ENCODE data around the gene SMYD3. TPM values are rescaled to one million over a fixed set of nuclear protein-coding genes. Genes with fewer than 3 reads are reported as not detected.

SMYD3 gene
- total RNA-seq, 2 experiments from 2014 or later: 18.1 to 26.8 TPM

DNA sequence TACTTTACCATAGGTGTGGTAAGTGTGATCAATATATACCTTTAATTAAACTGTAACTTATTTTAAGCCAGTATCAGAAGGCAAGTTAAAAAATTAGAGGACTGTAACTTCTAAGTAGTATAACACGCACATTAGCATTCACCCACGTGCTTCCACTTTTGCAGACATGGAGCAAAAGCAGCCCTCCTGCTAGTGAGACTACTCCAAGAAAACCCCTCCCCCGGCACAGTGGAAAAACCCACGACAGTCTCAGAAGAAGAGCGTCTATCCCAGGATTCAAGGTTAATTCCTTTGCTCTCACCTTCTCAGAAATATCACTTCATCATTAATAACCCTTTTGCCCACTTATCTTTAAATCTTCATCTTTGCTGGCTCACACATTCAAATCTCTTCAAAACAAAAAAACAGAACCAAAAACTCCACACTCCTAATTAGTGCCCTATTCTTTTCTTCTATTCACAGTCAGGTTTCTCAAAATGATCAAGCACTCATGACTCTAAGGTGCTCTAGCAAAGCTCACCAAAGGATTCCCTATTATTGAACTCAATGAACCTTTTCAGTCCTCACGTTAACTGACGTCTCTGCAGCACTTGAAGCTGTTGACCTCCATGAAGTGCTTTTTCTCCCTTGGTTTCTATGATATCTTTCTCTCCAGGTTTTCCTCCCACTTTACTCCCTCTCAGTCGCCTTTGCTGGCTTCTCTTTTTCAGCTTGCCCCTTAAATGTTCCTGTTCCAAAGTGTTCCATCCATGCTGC lies 213.5 kb downstream of the SMYD3 start:
- H3K27me3 Mint-ChIP-seq: no peaks in the 10 kb centered on the region
- no peaks in the 10 kb centered on the region for H3K9me3 Mint-ChIP-seq (ENCODE audit: low read depth)
- no peak for ATAC-seq
- CTCF ChIA-PET: interaction anchor here (0.7 kb wide), 1 partner anchor 12 kb away, joined by 3 read pairs; no protein-coding TSS in a partner anchor
- H3K4me3 Mint-ChIP-seq: no peak overlapping the region
- peaks cover 2% of the 10 kb centered on the region for H3K36me3 Mint-ChIP-seq
- no peak for DNase-seq
- H3K27ac Mint-ChIP-seq: no peak overlapping the region
- peaks cover 3% of the 10 kb centered on the region for H3K4me1 Mint-ChIP-seq

DNA sequence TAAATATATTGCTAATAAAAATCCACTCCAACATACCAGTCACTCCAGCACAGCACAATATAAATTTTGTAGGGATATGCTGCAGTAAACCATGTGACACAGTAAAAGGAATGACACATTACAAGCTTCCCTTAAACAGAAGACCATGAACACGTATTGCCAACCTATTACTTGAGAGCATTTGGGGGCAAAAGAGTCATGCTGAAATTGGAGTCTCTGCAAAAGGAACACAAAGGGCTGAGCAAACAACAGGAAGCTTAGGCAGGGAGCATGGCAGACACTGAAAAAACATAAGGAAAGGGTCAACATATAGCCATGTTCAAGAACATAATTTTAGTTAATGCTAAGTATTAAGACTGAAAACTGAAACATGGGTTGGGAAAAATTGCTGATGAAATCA lies 214.5 kb downstream of the SMYD3 start:
- Mint-ChIP-seq H3K4me3 (no peak overlapping the region), H3K27ac (no peak overlapping the region), H3K4me1 (peaks cover 3% of the 10 kb centered on the region), H3K9me3 (ENCODE audit: low read depth) (no peaks in the 10 kb centered on the region), H3K27me3 (no peaks in the 10 kb centered on the region), H3K36me3 (peaks cover 2% of the 10 kb centered on the region)
- CTCF ChIA-PET: no interaction called here
- DNase-seq: no peak
- no peak for ATAC-seq

DNA sequence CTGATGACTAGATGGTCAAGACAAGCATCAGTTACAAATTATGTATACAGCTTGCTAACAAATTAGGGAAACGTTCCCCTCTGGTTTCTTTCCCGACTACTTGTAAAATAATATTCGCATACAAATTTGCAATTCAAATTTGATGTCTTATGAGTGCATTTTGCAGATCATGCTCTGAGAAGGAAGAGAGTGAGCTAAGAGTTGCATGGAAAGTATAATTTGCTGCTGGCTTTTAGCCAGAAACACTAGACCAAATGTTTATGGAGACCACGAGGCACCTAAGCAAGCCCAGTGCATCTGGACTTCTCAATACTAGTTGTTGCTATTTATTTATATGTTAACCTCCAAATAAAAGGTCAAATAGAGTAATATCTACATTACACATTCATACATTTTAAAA lies 216.0 kb downstream of the SMYD3 start:
- H3K27ac Mint-ChIP-seq: no peak overlapping the region

DNA sequence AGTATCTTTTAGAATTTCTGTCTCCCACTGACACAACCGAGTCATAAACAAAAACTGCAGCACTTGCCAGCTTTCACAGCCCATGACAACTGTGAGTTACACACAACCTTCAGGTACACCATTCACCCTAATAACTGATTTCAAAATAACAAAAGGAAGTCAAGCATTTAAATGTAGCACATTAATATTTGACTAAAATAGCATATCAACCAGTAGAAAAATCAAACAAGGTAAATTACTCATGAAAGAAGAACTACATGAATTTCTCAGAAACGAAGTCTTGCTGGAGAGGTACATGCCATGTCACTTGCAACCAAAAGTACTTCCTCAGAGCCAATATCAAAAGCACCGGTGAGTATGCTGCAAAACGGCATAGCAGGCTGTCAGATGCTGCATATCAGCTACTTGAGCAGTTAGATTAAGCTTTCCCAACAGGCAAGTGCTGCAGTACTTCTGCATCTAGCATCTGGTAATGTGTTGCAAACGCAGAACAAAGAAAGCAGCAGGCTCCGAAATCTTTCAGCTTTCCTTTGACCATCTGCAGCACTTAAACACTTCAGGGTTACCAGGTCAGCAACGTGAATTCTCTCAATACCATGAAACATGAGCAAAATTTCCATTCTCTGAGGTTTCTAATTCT lies 223.2 kb downstream of the SMYD3 start:
- no peaks in the 10 kb centered on the region for H3K9me3 Mint-ChIP-seq (ENCODE audit: low read depth)
- DNase-seq (no peak), ATAC-seq (no peak)
- no peaks in the 10 kb centered on the region for H3K4me1 Mint-ChIP-seq
- no peak overlapping the region for H3K27ac Mint-ChIP-seq
- H3K27me3 Mint-ChIP-seq: no peaks in the 10 kb centered on the region
- H3K36me3 Mint-ChIP-seq: no peaks in the 10 kb centered on the region
- CTCF ChIA-PET: interaction anchor here (0.5 to 1.1 kb wide), 2 partner anchors 9 to 421 kb away, joined by 3 to 4 read pairs; no protein-coding TSS in a partner anchor
- H3K4me3 Mint-ChIP-seq: no peak overlapping the region

More for the DNA sequence above, 216.0 kb downstream of the SMYD3 start:
- Mint-ChIP-seq H3K36me3 (no peaks in the 10 kb centered on the region), H3K27me3 (no peaks in the 10 kb centered on the region), H3K4me3 (no peak overlapping the region), H3K4me1 (peaks cover 2% of the 10 kb centered on the region), H3K9me3 (ENCODE audit: low read depth) (no peaks in the 10 kb centered on the region)
- DNase-seq: no peak
- no peak for ATAC-seq
- CTCF ChIA-PET: no interaction called here

DNA sequence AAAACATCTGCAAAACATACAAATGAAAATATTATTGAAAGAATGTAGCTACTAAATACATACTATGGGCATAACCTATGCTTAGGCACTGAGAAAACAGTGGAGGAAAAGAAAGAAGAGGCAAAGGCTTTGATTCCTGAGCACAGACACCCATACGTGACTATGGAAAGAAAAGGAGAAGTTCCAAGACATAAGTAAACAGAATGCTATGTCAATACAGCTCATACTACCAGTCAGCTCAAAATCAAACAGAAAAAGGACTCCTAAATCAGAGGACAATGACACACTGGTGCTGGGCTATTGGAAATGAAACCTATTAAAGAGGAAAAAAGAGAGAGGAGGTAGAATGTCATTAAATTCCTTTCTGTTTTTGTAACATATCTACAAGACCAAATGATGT lies 225.4 kb downstream of the SMYD3 start:
- H3K4me3 Mint-ChIP-seq: no peak overlapping the region
- ATAC-seq (no peak), DNase-seq (no peak)
- no peak overlapping the region for H3K27ac Mint-ChIP-seq
- H3K27me3 Mint-ChIP-seq: no peaks in the 10 kb centered on the region
- CTCF ChIA-PET: no interaction called here
- no peaks in the 10 kb centered on the region for H3K4me1 Mint-ChIP-seq
- no peaks in the 10 kb centered on the region for H3K36me3 Mint-ChIP-seq
- no peaks in the 10 kb centered on the region for H3K9me3 Mint-ChIP-seq (ENCODE audit: low read depth)

DNA sequence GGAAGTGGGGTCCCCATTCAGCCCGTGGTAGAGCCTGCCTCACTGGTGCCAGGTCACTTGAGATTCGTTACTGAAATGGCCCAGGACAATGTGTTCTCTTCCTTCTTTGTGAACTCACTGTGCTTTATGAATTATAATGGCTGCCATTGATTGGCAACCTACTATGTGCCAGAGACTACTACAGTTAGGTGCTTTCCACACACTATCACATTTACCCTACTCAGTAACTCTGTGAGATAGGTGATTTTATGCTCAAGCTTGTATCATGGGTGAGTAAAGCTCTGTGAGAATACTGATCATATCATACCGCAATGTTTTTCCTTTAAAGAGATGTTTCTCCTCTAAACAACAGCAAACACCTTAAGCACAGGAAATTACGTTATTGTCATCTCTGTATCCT lies 225.9 kb downstream of the SMYD3 start:
- Mint-ChIP-seq H3K4me3 (no peak overlapping the region), H3K4me1 (no peaks in the 10 kb centered on the region), H3K27me3 (no peaks in the 10 kb centered on the region), H3K36me3 (no peaks in the 10 kb centered on the region), H3K27ac (no peak overlapping the region), H3K9me3 (ENCODE audit: low read depth) (no peaks in the 10 kb centered on the region)
- CTCF ChIA-PET: no interaction called here
- DNase-seq (no peak), ATAC-seq (no peak)

DNA sequence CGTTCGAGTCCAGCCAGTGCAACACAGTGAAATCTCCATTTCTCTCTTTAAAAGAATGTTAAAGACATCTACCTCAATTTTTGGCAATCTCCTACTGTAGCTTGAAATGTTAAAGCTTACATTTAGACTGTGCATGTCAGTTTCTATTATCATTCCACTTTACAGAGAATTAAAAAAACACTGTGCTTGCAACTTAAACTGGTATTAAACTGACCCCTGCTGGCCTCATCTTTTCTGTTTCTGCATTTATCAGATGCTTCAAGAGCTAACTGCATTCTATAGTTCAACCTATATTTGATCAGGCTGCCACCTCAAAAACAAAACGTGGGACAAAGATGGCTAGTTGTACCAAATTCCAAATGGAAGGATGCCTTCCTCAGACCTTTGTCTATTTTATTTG lies 226.5 kb downstream of the SMYD3 start:
- DNase-seq (no peak), ATAC-seq (no peak)
- CTCF ChIA-PET: interaction anchor here (0.9 to 1.0 kb wide), 2 partner anchors 72 to 171 kb away, joined by 3 read pairs; no protein-coding TSS in a partner anchor
- no peaks in the 10 kb centered on the region for H3K36me3 Mint-ChIP-seq
- no peaks in the 10 kb centered on the region for H3K27me3 Mint-ChIP-seq
- H3K4me3 Mint-ChIP-seq: no peak overlapping the region
- no peak overlapping the region for H3K27ac Mint-ChIP-seq
- H3K4me1 Mint-ChIP-seq: no peaks in the 10 kb centered on the region
- H3K9me3 Mint-ChIP-seq (ENCODE audit: low read depth): no peaks in the 10 kb centered on the region

DNA sequence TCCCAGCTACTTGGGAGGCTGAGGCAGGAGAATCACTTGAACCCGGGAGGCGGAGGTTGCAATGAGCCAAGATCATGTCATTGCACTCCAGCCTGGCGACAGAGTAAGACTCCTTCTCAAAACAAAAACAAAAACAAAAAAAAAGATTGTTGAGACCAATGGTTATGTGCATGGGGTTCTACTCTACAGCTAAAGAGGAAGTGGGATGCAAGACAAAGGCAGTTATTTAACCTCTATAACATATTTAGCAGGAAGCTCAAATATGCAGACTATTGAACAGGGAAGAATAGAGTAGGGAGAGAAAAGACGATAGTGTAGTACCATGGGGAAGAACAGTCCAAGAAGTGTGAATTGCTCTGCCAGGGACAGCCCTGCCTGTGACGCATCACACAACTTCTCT lies 227.7 kb downstream of the SMYD3 start:
- no peak overlapping the region for H3K4me3 Mint-ChIP-seq
- CTCF ChIA-PET: interaction anchor here (0.6 kb wide), 1 partner anchor 31 kb away, joined by 4 read pairs; no protein-coding TSS in a partner anchor
- H3K27ac Mint-ChIP-seq: no peak overlapping the region
- DNase-seq (no peak), ATAC-seq (no peak)
- H3K9me3 Mint-ChIP-seq (ENCODE audit: low read depth): no peaks in the 10 kb centered on the region
- H3K27me3 Mint-ChIP-seq: no peaks in the 10 kb centered on the region
- no peaks in the 10 kb centered on the region for H3K4me1 Mint-ChIP-seq
- H3K36me3 Mint-ChIP-seq: no peaks in the 10 kb centered on the region

DNA sequence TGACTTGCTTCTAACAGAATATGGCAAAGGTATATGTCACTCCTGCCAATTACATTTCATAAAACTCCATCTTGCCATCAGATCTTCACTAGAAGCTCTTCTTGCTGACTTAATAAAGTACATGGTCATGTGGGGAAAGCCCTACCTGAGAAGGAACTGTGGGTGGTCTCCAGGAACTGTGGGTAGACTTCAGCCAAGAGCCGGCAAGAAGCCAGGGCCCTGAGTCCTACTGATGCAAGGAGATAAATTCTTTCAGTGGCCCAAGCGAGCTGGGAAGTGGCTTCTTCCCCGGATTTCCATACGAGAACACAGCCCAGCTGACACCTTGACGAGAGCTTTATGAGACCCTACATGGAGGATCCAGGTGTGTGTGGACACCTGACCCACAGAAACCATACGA lies 228.7 kb downstream of the SMYD3 start:
- peaks cover 2% of the 10 kb centered on the region for H3K36me3 Mint-ChIP-seq
- CTCF ChIA-PET: no interaction called here
- no peaks in the 10 kb centered on the region for H3K9me3 Mint-ChIP-seq (ENCODE audit: low read depth)
- no peaks in the 10 kb centered on the region for H3K4me1 Mint-ChIP-seq
- no peaks in the 10 kb centered on the region for H3K27me3 Mint-ChIP-seq
- H3K4me3 Mint-ChIP-seq: no peak overlapping the region
- no peak overlapping the region for H3K27ac Mint-ChIP-seq
- DNase-seq: no peak
- no peak for ATAC-seq

GRCh38 chr1:246275036-246275435 lies 232.0 kb downstream of the SMYD3 start:
- DNase-seq: no peak
- no peak overlapping the region for H3K27ac Mint-ChIP-seq
- H3K4me3 Mint-ChIP-seq: no peak overlapping the region
- H3K4me1 Mint-ChIP-seq: no peaks in the 10 kb centered on the region
- peaks cover 6% of the 10 kb centered on the region for H3K36me3 Mint-ChIP-seq
- H3K9me3 Mint-ChIP-seq (ENCODE audit: low read depth): no peaks in the 10 kb centered on the region
- CTCF ChIA-PET: interaction anchor here (1.3 kb wide), 1 partner anchor 8 kb away, joined by 4 read pairs; no protein-coding TSS in a partner anchor
- ATAC-seq: no peak
- H3K27me3 Mint-ChIP-seq: no peaks in the 10 kb centered on the region

DNA sequence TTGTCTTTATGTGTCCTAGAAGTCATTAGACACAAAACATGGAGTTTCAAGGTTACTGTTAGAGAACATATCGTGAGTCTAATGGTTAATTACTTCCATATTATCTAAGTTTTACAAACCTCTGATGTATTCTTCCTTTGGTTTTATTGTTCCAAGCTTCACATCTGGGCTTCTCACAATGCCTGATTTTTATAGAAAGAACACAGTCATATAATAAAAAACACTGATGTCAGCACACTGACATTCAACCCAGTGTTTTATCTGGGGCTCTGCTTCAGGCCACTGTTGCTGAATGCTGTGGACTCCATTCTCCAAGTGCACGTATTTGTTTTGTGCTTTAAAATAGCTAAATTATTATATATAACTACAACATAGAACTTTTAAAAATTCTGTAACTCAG lies 232.9 kb downstream of the SMYD3 start:
- no peaks in the 10 kb centered on the region for H3K9me3 Mint-ChIP-seq (ENCODE audit: low read depth)

GRCh38 chr1:246271516-246271915 lies 235.6 kb downstream of the SMYD3 start:
- CTCF ChIA-PET: no interaction called here
- Mint-ChIP-seq H3K36me3 (peaks cover 6% of the 10 kb centered on the region), H3K4me1 (no peaks in the 10 kb centered on the region)

More for the DNA sequence above, 232.9 kb downstream of the SMYD3 start:
- no peak for ATAC-seq
- no peak for DNase-seq
- H3K27ac Mint-ChIP-seq: no peak overlapping the region
- no peaks in the 10 kb centered on the region for H3K27me3 Mint-ChIP-seq
- no peak overlapping the region for H3K4me3 Mint-ChIP-seq
- CTCF ChIA-PET: interaction anchor here (1.3 kb wide), 1 partner anchor 9 kb away, joined by 4 read pairs; no protein-coding TSS in a partner anchor
- no peaks in the 10 kb centered on the region for H3K4me1 Mint-ChIP-seq
- H3K36me3 Mint-ChIP-seq: peaks cover 6% of the 10 kb centered on the region

DNA sequence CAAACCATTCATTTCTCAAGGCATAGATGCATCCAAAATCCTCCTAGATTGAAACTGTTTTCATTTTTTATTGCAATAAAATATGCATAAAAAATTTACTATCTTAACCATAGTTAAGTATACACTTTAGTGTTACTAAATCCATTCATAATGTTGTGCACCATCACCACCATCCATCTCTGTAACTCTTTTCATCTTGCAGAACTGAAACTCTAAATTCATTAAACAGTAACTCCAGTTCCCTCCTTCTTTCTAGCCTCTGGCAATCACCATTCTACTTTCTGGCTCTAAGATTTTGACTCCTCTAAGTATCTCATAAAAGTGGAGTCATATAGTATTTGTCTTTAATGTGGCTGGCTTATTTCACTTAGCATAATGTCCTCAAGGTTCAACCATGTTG lies 236.8 kb downstream of the SMYD3 start:
- DNase-seq (no peak), ATAC-seq (no peak)
- H3K9me3 Mint-ChIP-seq (ENCODE audit: low read depth): no peaks in the 10 kb centered on the region
- CTCF ChIA-PET: no interaction called here
- H3K27me3 Mint-ChIP-seq: no peaks in the 10 kb centered on the region
- no peaks in the 10 kb centered on the region for H3K4me1 Mint-ChIP-seq
- no peak overlapping the region for H3K27ac Mint-ChIP-seq
- H3K4me3 Mint-ChIP-seq: no peak overlapping the region
- peaks cover 6% of the 10 kb centered on the region for H3K36me3 Mint-ChIP-seq

More at GRCh38 chr1:246271516-246271915, 235.6 kb downstream of the SMYD3 start:
- Mint-ChIP-seq H3K27ac (no peak overlapping the region), H3K9me3 (ENCODE audit: low read depth) (no peaks in the 10 kb centered on the region), H3K27me3 (no peaks in the 10 kb centered on the region), H3K4me3 (no peak overlapping the region)
- DNase-seq (no peak), ATAC-seq (no peak)

DNA sequence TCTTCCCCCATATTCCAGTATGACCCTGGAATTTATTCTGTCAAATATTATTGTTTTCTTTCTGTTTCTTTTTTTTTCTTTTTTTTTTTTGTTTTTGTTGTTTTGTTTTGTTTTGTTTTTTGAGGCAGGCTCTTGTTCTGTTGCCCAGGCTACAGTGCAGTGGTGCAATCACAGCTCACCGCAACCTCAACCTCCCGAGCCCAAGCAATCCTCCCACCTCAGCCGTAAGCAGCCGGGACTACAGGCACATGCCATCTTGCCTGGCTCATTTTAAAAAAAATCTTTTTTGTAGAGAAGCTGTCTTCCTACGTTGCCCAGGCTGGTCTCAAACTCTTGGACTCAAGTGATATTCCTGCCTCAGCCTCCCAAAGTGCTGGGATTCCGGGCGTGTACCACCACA lies 237.6 kb downstream of the SMYD3 start:
- CTCF ChIA-PET: no interaction called here
- H3K27ac Mint-ChIP-seq: no peak overlapping the region
- DNase-seq (no peak), ATAC-seq (no peak)
- H3K9me3 Mint-ChIP-seq (ENCODE audit: low read depth): no peaks in the 10 kb centered on the region
- H3K4me1 Mint-ChIP-seq: no peaks in the 10 kb centered on the region
- H3K4me3 Mint-ChIP-seq: no peak overlapping the region
- H3K27me3 Mint-ChIP-seq: no peaks in the 10 kb centered on the region
- peaks cover 6% of the 10 kb centered on the region for H3K36me3 Mint-ChIP-seq
